MCF 10A (cell line): Measurements from ENCODE around the gene SERPINH1. TPM values are rescaled to one million over a fixed set of nuclear protein-coding genes. Genes with fewer than 3 reads are reported as not detected.

Experiments used
- BruUV-seq: library from RNA; stranded (reverse); fragments of 400-500 nt; replicated peaks from 2 replicates; lab custom pipeline; 2021; lab: Mats Ljungman, UMichigan
- CTCF ChIA-PET: fragments of 300-600 bp; sonication (Branson Sonifier 250); formaldehyde crosslinking; extraction: SDS; loops from one replicate; lab custom pipeline; 2021; ENCODE audit warnings: antibody characterized with exemption, inconsistent platforms; lab: Yijun Ruan, JAX
- POLR2A ChIA-PET: fragments of 300-600, 350-650 bp; sonication (Branson Sonifier 250); formaldehyde crosslinking; extraction: SDS; loops from one replicate; lab custom pipeline; 2020; ENCODE audit warnings: antibody characterized with exemption, inconsistent platforms; lab: Yijun Ruan, JAX
- DNase-seq: peaks from one replicate; pipeline ENCODE4 v3.0.0-alpha.2; 2018; ENCODE audit not compliant: unreplicated experiment
- H3K27ac Mint-ChIP-seq: one replicate; pipeline ENCODE4 v1.8.0; 2022; ENCODE audit warnings: mild to moderate bottlenecking, low read depth, mixed read lengths; ENCODE audit not compliant: unreplicated experiment
- H3K27me3 Mint-ChIP-seq: one replicate; pipeline ENCODE4 v1.8.0; 2022; ENCODE audit warnings: mixed read lengths; ENCODE audit not compliant: insufficient read depth, unreplicated experiment
- H3K36me3 Mint-ChIP-seq: one replicate; pipeline ENCODE4 v1.8.0; 2022; ENCODE audit warnings: mild to moderate bottlenecking, moderate library complexity, mixed read lengths; ENCODE audit not compliant: insufficient read depth, unreplicated experiment
- H3K4me1 Mint-ChIP-seq: one replicate; pipeline ENCODE4 v1.8.0; 2022; ENCODE audit warnings: mixed read lengths; ENCODE audit not compliant: insufficient read depth, unreplicated experiment
- H3K4me3 Mint-ChIP-seq: one replicate; pipeline ENCODE4 v1.8.0; 2022; ENCODE audit warnings: mild to moderate bottlenecking, moderate library complexity, mixed read lengths; ENCODE audit not compliant: unreplicated experiment
- H3K9me3 Mint-ChIP-seq: one replicate; pipeline ENCODE4 v1.8.0; 2022; ENCODE audit warnings: mixed read lengths; ENCODE audit not compliant: unreplicated experiment
- intact Hi-C: fragments of 100-400 bp; cut with micrococcal nuclease; formaldehyde crosslinking; loops from 2 replicates; pipeline ENCODE4 v1.14.1; 2022
- total RNA-seq: library from RNA; stranded (reverse); gene quantifications from 2 replicates; pipeline ENCODE4 v1.2.3, GENCODE V29; 2022
- TF ChIP-seq, protein P1 (sequence below): fragments of 200-600 bp; IDR thresholded peaks from one replicate; pipeline ENCODE4 v1.8.0; 2022; ENCODE audit warnings: antibody characterized with exemption, mild to moderate bottlenecking; ENCODE audit not compliant: unreplicated experiment

The SERPINH1 gene
- total RNA-seq, 1 experiment from 2014 or later = 80.5 TPM

DNA sequence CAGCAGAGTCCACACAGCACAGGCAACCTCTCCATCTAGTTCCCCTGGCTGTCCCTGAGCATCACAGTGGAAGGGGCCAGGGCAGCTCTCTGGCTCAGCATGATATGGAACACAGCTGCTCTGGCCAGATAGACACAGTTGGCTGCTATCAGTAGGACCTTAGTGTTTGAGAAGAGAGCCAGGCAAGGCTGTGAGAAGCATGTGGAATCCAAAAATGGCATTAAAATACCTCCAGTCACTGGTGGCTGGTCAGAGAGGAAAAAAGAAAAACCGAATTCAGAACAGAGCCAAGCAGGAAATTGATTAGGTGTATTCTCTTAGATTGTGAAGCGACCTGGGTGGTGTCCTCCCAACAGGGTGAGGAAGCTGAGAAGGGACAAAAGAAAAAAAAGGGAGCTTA lies 27.9 kb downstream of the SERPINH1 start:
- CTCF ChIA-PET = interaction anchor here (0.8 to 1.9 kb wide), 2 partner anchors 8 to 12 kb away, joined by 3 to 8 read pairs; no protein-coding TSS in a partner anchor
- Mint-ChIP-seq H3K4me1 (peaks cover 6% of the 10 kb centered on the region), H3K36me3 (no peaks in the 10 kb centered on the region), H3K27ac (no peak overlapping the region), H3K4me3 (no peak overlapping the region), H3K9me3 (no peaks in the 10 kb centered on the region), H3K27me3 (peaks cover 18% of the 10 kb centered on the region)
- no TSS peak for BruUV-seq
- intact Hi-C loops = no loop called here
- DNase-seq = no peak
- POLR2A ChIA-PET = no interaction called here
- TF ChIP-seq, protein P1, sequence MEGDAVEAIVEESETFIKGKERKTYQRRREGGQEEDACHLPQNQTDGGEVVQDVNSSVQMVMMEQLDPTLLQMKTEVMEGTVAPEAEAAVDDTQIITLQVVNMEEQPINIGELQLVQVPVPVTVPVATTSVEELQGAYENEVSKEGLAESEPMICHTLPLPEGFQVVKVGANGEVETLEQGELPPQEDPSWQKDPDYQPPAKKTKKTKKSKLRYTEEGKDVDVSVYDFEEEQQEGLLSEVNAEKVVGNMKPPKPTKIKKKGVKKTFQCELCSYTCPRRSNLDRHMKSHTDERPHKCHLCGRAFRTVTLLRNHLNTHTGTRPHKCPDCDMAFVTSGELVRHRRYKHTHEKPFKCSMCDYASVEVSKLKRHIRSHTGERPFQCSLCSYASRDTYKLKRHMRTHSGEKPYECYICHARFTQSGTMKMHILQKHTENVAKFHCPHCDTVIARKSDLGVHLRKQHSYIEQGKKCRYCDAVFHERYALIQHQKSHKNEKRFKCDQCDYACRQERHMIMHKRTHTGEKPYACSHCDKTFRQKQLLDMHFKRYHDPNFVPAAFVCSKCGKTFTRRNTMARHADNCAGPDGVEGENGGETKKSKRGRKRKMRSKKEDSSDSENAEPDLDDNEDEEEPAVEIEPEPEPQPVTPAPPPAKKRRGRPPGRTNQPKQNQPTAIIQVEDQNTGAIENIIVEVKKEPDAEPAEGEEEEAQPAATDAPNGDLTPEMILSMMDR = no peak

DNA sequence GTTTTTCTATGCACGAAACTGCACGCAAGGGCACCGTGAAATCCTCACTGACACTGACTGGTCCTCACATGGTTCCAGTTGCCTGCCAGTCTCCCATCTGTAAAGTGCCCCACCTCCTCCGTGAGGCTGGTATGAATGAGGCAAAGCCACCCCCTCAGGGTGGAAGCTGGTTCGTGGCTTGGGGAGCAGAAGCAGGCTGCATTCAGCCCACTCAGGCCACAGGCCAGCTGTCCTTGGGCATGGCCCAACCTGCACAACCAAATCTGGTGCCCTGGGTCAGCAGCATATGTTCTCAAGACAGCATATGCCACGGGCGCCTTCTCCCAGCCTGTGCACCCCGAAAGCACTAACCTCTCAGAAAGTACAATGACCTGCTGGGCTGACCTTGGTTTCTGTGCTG lies 29.3 kb downstream of the SERPINH1 start:
- no peak overlapping the region for H3K27ac Mint-ChIP-seq
- H3K9me3 Mint-ChIP-seq = no peaks in the 10 kb centered on the region
- no TSS peak for BruUV-seq
- H3K27me3 Mint-ChIP-seq = peaks cover 18% of the 10 kb centered on the region
- no peaks in the 10 kb centered on the region for H3K36me3 Mint-ChIP-seq
- TF ChIP-seq, protein P1 = no peak
- peaks cover 6% of the 10 kb centered on the region for H3K4me1 Mint-ChIP-seq
- intact Hi-C loops = no loop called here
- POLR2A ChIA-PET = no interaction called here
- CTCF ChIA-PET = interaction anchor here (0.6 kb wide), 2 partner anchors 21 to 574 kb away, joined by 4 read pairs; no protein-coding TSS in a partner anchor
- H3K4me3 Mint-ChIP-seq = no peak overlapping the region
- no peak for DNase-seq

DNA sequence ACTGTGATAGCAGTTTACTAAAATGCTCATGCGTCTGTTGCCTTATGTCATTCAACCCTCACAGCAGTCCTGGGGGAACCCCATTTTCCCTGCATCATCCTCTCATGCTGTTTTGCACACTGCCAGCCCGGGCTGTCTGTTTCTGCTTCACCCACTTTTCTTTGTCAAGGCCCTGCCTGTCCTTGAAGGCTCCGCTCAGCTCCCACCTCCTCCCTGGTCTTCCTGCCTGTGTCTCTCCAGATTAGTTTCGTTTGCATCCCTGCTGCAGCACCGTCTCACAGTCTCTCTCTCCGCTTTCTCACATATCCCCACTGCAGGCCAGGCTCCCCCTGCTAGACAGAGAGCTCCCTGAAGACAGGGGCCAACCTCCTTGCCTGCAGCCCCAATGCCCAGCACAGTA lies 29.9 kb downstream of the SERPINH1 start:
- H3K27me3 Mint-ChIP-seq = peaks cover 18% of the 10 kb centered on the region
- no peaks in the 10 kb centered on the region for H3K36me3 Mint-ChIP-seq
- intact Hi-C loops = no loop called here
- H3K4me1 Mint-ChIP-seq = peaks cover 6% of the 10 kb centered on the region
- no peak overlapping the region for H3K4me3 Mint-ChIP-seq
- no peak for DNase-seq
- no TSS peak for BruUV-seq
- TF ChIP-seq, protein P1 = no peak
- no peaks in the 10 kb centered on the region for H3K9me3 Mint-ChIP-seq
- no peak overlapping the region for H3K27ac Mint-ChIP-seq
- CTCF ChIA-PET = no interaction called here
- POLR2A ChIA-PET = no interaction called here

DNA sequence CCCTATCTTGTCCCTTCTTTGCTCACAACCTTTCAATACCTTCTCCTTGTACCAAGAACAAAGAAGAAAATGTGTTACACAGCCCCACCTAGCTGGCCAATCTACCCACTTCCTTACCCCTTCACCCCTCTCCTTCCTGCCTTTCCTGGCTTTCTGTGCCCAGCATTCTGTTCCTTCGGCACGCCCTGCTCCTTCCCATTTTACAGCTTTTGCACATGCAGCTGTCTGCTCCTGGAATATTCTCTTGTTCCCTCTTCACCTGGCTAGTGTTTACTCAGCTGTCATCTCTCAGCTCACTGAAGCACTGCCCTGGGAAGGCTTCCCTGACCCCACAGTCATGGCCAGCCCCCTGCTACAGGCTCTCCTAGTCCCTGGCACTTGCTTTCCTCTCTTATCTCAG lies 30.7 kb downstream of the SERPINH1 start:
- no peak for DNase-seq
- H3K4me1 Mint-ChIP-seq = peaks cover 6% of the 10 kb centered on the region
- no TSS peak for BruUV-seq
- H3K9me3 Mint-ChIP-seq = no peaks in the 10 kb centered on the region
- ChIA-PET CTCF (interaction anchor here (0.7 kb wide), 1 partner anchor 15 kb away, joined by 3 read pairs; no protein-coding TSS in a partner anchor), POLR2A (no interaction called here)
- no peak overlapping the region for H3K27ac Mint-ChIP-seq
- intact Hi-C loops = no loop called here
- H3K36me3 Mint-ChIP-seq = no peaks in the 10 kb centered on the region
- H3K4me3 Mint-ChIP-seq = no peak overlapping the region
- TF ChIP-seq, protein P1 = no peak
- H3K27me3 Mint-ChIP-seq = peaks cover 18% of the 10 kb centered on the region
